ENCODE measurements around the gene ARRDC4.

GRCh38 chr15:98005659-98006058 lies 45.2 kb downstream of the ARRDC4 start:
- TF ChIP-seq CTCF (IDR thresholded peaks at IDR 0.05; ENCODE audit: poor library complexity): no peak
- TF ChIP-seq EZH2phosphoT487 (IDR thresholded peaks at IDR 0.05; ENCODE audit: low read depth, severe bottlenecking, unreplicated experiment): no peak

Measured in hepatocyte (in vitro differentiated cells).